Measurements from ENCODE around the gene CHST9. TPM values are rescaled to one million over a fixed set of nuclear protein-coding genes. Genes with fewer than 3 reads are reported as not detected.

CHST9 gene
- total RNA-seq, 1 experiment from 2014 or later: 3.5 TPM

DNA sequence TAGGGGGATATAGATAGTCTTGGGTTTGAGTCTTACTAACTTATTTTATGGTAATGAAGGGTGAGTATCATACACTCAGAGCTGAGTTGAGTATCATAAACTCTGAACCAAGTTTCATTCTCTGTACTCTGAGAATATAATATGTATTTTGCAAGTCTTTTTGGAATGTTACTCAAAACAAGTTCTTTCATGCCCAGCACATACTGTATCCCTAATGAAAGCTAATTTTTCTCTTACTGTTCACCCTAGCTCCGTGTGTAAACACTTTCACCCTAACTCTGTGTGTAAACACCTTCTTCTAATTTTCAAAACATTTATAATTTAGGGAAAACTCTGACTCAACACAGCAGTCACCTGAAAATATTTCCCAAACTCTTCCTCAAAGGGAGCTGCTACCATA lies 29.7 kb upstream of the CHST9 start:
- H2BK15ac ChIP-seq (ENCODE audit: low read depth, low read length): no peak overlapping the region
- peaks cover 3% of the 10 kb centered on the region; the same call in 1 of the 2 replicates for H3K4me1 ChIP-seq (ENCODE audit: insufficient read depth, low read length)
- no peaks in the 10 kb centered on the region for H3K79me2 ChIP-seq (ENCODE audit: insufficient read depth, low read length)
- no peak overlapping the region for H2BK5ac ChIP-seq (ENCODE audit: insufficient read length, low read length)
- Mint-ChIP-seq H3K4me3 (no peak overlapping the region), H3K9me3 (peaks cover 0 to 4% of the 10 kb centered on the region in 2 experiments; a peak in 1 of 5 replicates), H3K27ac (no peak overlapping the region), H3K36me3 (ENCODE audit: insufficient read depth in 1 of 3, low read depth in 3 of 3) (peaks cover 0 to 4% (median 0%) of the 10 kb centered on the region in 3 experiments; a peak in 2 of 7 replicates), H3K4me1 (peaks cover 11 to 13% of the 10 kb centered on the region in 2 experiments), H3K27me3 (ENCODE audit: low read depth) (peaks cover 1% of the 10 kb centered on the region; the same call in 1 of the 2 replicates)
- H3T11ph ChIP-seq (ENCODE audit: low read length): no peak overlapping the region
- H3K23ac ChIP-seq (ENCODE audit: insufficient read length, low read depth, low read length): no peak overlapping the region
- no peak overlapping the region for H4K5ac ChIP-seq (ENCODE audit: insufficient read length, low read depth, low read length)
- no peak overlapping the region for H3K4me2 ChIP-seq (ENCODE audit: insufficient read depth, insufficient read length, low read length)
- H3K9me3 ChIP-seq (ENCODE audit: control insufficient read depth, low read depth, low read length): no peaks in the 10 kb centered on the region
- no peak overlapping the region for H3K18ac ChIP-seq (ENCODE audit: insufficient read length, low read depth, low read length)
- no peaks in the 10 kb centered on the region for H4K20me1 ChIP-seq (ENCODE audit: control insufficient read depth, insufficient read depth, insufficient read length)
- H3K79me1 ChIP-seq (ENCODE audit: insufficient read depth, low read depth, low read length, poor library complexity, severe bottlenecking): no peaks in the 10 kb centered on the region
- TF ChIP-seq, protein P1, sequence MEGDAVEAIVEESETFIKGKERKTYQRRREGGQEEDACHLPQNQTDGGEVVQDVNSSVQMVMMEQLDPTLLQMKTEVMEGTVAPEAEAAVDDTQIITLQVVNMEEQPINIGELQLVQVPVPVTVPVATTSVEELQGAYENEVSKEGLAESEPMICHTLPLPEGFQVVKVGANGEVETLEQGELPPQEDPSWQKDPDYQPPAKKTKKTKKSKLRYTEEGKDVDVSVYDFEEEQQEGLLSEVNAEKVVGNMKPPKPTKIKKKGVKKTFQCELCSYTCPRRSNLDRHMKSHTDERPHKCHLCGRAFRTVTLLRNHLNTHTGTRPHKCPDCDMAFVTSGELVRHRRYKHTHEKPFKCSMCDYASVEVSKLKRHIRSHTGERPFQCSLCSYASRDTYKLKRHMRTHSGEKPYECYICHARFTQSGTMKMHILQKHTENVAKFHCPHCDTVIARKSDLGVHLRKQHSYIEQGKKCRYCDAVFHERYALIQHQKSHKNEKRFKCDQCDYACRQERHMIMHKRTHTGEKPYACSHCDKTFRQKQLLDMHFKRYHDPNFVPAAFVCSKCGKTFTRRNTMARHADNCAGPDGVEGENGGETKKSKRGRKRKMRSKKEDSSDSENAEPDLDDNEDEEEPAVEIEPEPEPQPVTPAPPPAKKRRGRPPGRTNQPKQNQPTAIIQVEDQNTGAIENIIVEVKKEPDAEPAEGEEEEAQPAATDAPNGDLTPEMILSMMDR (conservative IDR thresholded peaks at IDR 0.05): no peak
- H4K91ac ChIP-seq (ENCODE audit: insufficient read length, low read depth, low read length): no peak overlapping the region
- H3K23me2 ChIP-seq (ENCODE audit: insufficient read length, low read depth, low read length, poor library complexity, severe bottlenecking): no peaks in the 10 kb centered on the region
- no peak overlapping the region for H3K56ac ChIP-seq (ENCODE audit: insufficient read length, low read depth, low read length)
- H3K27me3 ChIP-seq (ENCODE audit: insufficient read depth, low read length): no peaks in the 10 kb centered on the region
- no peak overlapping the region for H2BK12ac ChIP-seq (ENCODE audit: insufficient read length, low read depth, low read length)
- H2BK20ac ChIP-seq (ENCODE audit: low read depth, low read length, poor library complexity, severe bottlenecking): no peak overlapping the region
- no peak overlapping the region for H3K14ac ChIP-seq (ENCODE audit: insufficient read depth, low read length)
- H2AFZ ChIP-seq (ENCODE audit: low read length): no peak overlapping the region
- no peak overlapping the region for H3K4ac ChIP-seq (ENCODE audit: low read depth, low read length)
- no peak for DNase-seq
- H3K27ac ChIP-seq (ENCODE audit: insufficient read length, low read depth, low read length): no peak overlapping the region
- no peak overlapping the region for H2AK5ac ChIP-seq (ENCODE audit: insufficient read length, low read length)
- H4K8ac ChIP-seq (replicated peaks; ENCODE audit: insufficient read length, low read depth, low read length): no peak overlapping the region
- H2BK120ac ChIP-seq (ENCODE audit: low read depth, low read length, poor library complexity, severe bottlenecking): no peak overlapping the region
- WGBS (ENCODE audit: extremely low coverage, insufficient read length, low lambda C conversion rate): no CpG with 5 or more reads among the region's 1 CpG
- H3K9ac ChIP-seq (ENCODE audit: extremely low read depth, insufficient read length, low read length): no peak overlapping the region

All from H9 (cell line).